OCI-LY1 (cell line): ENCODE data around the gene MAN1A2.

Experiments used
- H2AFZ ChIP-seq: fragments of 200-600 bp; sonication (generic), shearing (Covaris generic); 2 replicates; pipeline ENCODE4 v1.6.0; 2014; ENCODE audit warnings: antibody characterized with exemption, mild to moderate bottlenecking, low read length
- H3F3A ChIP-seq: fragments of 200-600 bp; sonication (generic), shearing (Covaris generic); 2 replicates; pipeline ENCODE4 v1.6.0; 2014; ENCODE audit warnings: mild to moderate bottlenecking, antibody characterized with exemption, low read length, moderate library complexity; ENCODE audit not compliant: insufficient read depth
- H3K27ac ChIP-seq: fragments of 200-600 bp; sonication (generic); 2 replicates; pipeline ENCODE4 v1.5.1; 2014; ENCODE audit warnings: low read length, mixed run types, mild to moderate bottlenecking, low read depth; ENCODE audit not compliant: poor library complexity, severe bottlenecking
- H3K27me3 ChIP-seq: fragments of 200-600 bp; sonication (generic); 2 replicates; pipeline ENCODE4 v1.6.0; 2014; ENCODE audit warnings: antibody characterized with exemption, mild to moderate bottlenecking, low read length, moderate library complexity; ENCODE audit not compliant: insufficient read depth
- H3K36me3 ChIP-seq: fragments of 200-600 bp; sonication (generic); 2 replicates; pipeline ENCODE4 v1.6.1; 2014; ENCODE audit warnings: mild to moderate bottlenecking, antibody characterized with exemption, low read length, moderate library complexity, mixed read lengths; ENCODE audit not compliant: insufficient read depth
- H3K4me1 ChIP-seq: fragments of 200-600 bp; sonication (generic); 2 replicates; pipeline ENCODE4 v1.5.1; 2014; ENCODE audit warnings: mild to moderate bottlenecking, low read length, moderate library complexity; ENCODE audit not compliant: insufficient read depth, severe bottlenecking
- H3K4me2 ChIP-seq: fragments of 200-600 bp; sonication (generic), shearing (Covaris generic); 2 replicates; pipeline ENCODE4 v1.6.1; 2014; ENCODE audit warnings: low read length
- H3K4me3 ChIP-seq: fragments of 200-600 bp; sonication (generic); 2 replicates; pipeline ENCODE4 v1.5.1; 2014; ENCODE audit warnings: low read length, low read depth, mild to moderate bottlenecking, mixed read lengths; ENCODE audit not compliant: poor library complexity, severe bottlenecking
- H3K79me2 ChIP-seq: fragments of 200-600 bp; shearing (Covaris generic); 2 replicates; pipeline ENCODE4 v1.6.1; 2016; ENCODE audit warnings: mixed run types, low read length, mixed read lengths; ENCODE audit not compliant: insufficient read depth
- H3K9ac ChIP-seq: fragments of 200-600 bp; sonication (generic), shearing (Covaris generic); 2 replicates; pipeline ENCODE4 v1.6.1; 2014; ENCODE audit warnings: mild to moderate bottlenecking, low read length, mixed read lengths
- H3K9me2 ChIP-seq: fragments of 200-600 bp; sonication (generic), shearing (Covaris generic); 2 replicates; pipeline ENCODE4 v1.6.1; 2014; ENCODE audit warnings: low read depth, mild to moderate bottlenecking, low read length, mixed read lengths
- H3K9me3 ChIP-seq: fragments of 200-600 bp; shearing (Covaris generic); 2 replicates; pipeline ENCODE4 v1.6.1; 2014; ENCODE audit warnings: low read length, mixed read lengths
- H4K20me1 ChIP-seq: fragments of 200-600 bp; sonication (generic), shearing (Covaris generic); 2 replicates; pipeline ENCODE4 v1.6.0; 2016; ENCODE audit warnings: mild to moderate bottlenecking, low read length; ENCODE audit not compliant: insufficient read depth
- EZH2 ChIP-seq: fragments of 200-600 bp; sonication (generic), shearing (Covaris generic); IDR thresholded peaks from 2 replicates; pipeline ENCODE4 v1.8.0; 2017; ENCODE audit warnings: borderline replicate concordance, mixed run types, mild to moderate bottlenecking, antibody characterized with exemption, low read length, moderate library complexity, mixed read lengths
- TF ChIP-seq, protein P1 (sequence below): fragments of 200-600 bp; sonication (generic), shearing (Covaris generic); IDR thresholded peaks from 2 replicates; pipeline ENCODE4 v1.5.1; 2017; ENCODE audit warnings: mild to moderate bottlenecking, antibody characterized with exemption, low read length, moderate library complexity, mixed read lengths

MAN1A2 gene

DNA sequence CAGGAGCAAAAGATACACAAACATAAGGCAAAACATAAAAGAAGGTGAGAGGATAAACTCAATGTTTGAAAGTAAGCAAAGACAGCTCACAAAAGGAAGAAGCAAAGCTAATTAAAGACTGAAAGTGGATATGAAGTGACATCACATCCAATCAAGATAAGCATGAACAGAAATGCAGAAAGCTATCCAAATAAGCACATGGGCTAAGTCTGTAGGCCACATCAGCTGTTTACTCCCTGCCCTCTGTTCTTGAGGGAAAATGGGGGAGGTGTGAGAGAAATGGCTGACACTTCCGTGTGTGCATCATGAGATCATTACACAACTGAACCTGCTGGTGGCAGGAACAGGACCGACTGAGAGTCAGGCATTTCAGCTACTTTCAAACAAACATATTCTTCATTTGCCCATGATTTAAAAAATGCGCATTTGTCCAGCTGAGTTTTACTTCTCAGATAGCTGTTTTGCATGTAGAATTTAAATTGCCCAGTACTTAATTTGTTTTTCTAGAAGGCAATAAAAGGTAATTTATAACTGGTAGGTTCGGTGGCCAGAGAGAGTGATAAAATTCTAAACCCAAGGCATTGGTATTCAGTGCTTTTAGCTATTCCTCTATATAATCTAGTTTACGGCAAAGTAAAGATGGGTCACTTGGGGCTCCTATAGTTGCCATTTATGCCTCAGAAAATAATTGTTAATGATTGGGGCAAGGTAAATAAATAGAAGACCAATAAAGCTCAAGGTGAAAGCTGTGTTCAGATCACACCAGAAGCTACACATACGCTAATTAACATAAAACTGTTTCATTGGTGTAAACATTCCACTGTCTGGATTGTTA lies 27.2 kb upstream of the MAN1A2 start:
- Histone ChIP-seq H3K9me2 (no peaks in the 10 kb centered on the region), H3K79me2 (no peaks in the 10 kb centered on the region), H3K4me1 (peaks cover 6% of the 10 kb centered on the region), H3K27me3 (no peaks in the 10 kb centered on the region), H2AFZ (no peak overlapping the region), H3K4me3 (no peak overlapping the region), H3K36me3 (no peaks in the 10 kb centered on the region), H3K4me2 (no peak overlapping the region), H3K9ac (no peak overlapping the region), H3F3A (no peaks in the 10 kb centered on the region), H3K9me3 (no peaks in the 10 kb centered on the region), H3K27ac (no peak overlapping the region), H4K20me1 (no peaks in the 10 kb centered on the region)
- no peak for TF ChIP-seq EZH2
- TF ChIP-seq, protein P1, sequence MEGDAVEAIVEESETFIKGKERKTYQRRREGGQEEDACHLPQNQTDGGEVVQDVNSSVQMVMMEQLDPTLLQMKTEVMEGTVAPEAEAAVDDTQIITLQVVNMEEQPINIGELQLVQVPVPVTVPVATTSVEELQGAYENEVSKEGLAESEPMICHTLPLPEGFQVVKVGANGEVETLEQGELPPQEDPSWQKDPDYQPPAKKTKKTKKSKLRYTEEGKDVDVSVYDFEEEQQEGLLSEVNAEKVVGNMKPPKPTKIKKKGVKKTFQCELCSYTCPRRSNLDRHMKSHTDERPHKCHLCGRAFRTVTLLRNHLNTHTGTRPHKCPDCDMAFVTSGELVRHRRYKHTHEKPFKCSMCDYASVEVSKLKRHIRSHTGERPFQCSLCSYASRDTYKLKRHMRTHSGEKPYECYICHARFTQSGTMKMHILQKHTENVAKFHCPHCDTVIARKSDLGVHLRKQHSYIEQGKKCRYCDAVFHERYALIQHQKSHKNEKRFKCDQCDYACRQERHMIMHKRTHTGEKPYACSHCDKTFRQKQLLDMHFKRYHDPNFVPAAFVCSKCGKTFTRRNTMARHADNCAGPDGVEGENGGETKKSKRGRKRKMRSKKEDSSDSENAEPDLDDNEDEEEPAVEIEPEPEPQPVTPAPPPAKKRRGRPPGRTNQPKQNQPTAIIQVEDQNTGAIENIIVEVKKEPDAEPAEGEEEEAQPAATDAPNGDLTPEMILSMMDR: no peak

DNA sequence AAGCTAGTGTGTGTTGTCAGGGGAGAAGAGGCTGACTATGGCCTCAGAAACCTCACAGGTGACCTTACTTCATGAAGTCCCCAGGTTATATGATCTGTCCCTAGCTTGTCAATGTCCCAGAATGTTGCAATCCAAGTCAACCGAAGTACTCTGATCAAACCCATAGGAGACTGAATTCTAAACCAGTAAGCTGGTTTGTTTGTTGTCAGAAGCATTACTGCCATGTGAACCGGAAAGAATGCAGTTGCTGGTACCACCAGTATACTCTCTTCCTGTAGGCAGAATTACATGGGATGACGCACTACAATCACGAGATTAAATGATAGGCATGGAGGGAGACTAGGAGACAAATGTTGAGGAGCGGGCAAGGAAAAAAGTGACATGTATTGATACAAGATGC lies 26.1 kb upstream of the MAN1A2 start:
- H3K9me2 ChIP-seq: no peaks in the 10 kb centered on the region
- no peaks in the 10 kb centered on the region for H3F3A ChIP-seq
- H3K36me3 ChIP-seq: no peaks in the 10 kb centered on the region
- no peaks in the 10 kb centered on the region for H3K27me3 ChIP-seq
- no peaks in the 10 kb centered on the region for H3K9me3 ChIP-seq
- H3K27ac ChIP-seq: no peak overlapping the region
- peaks cover 6% of the 10 kb centered on the region for H3K4me1 ChIP-seq
- no peak overlapping the region for H3K4me2 ChIP-seq
- H3K4me3 ChIP-seq: no peak overlapping the region
- H2AFZ ChIP-seq: no peak overlapping the region
- H3K79me2 ChIP-seq: no peaks in the 10 kb centered on the region
- no peak overlapping the region for H3K9ac ChIP-seq
- TF ChIP-seq, protein P1: no peak
- TF ChIP-seq EZH2: no peak
- no peaks in the 10 kb centered on the region for H4K20me1 ChIP-seq

DNA sequence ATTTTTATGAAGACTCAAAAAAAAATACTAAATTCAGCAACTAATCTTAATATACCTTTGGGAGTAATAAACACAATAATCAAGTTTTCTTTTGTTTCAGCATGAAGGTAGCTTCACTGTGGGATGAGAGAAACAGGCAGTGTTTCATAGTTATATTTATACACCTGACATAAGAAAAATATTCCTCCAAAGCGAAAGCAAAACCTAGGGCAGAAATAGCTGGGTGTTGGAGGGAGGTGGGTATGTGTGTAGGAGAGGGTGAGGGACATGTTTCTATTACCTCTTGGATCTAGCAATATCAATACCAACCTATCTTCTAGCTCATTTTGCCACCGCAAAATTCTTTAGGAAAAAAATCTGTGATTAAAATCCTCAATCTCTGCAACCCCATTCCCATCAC lies 24.9 kb upstream of the MAN1A2 start:
- Histone ChIP-seq H3K4me3 (no peak overlapping the region), H3K79me2 (no peaks in the 10 kb centered on the region), H3F3A (no peaks in the 10 kb centered on the region), H2AFZ (no peak overlapping the region), H3K9me2 (no peaks in the 10 kb centered on the region), H3K9ac (no peak overlapping the region), H3K9me3 (no peaks in the 10 kb centered on the region), H3K27me3 (no peaks in the 10 kb centered on the region), H3K36me3 (no peaks in the 10 kb centered on the region), H3K4me1 (peaks cover 6% of the 10 kb centered on the region), H3K4me2 (no peak overlapping the region), H3K27ac (no peak overlapping the region), H4K20me1 (no peaks in the 10 kb centered on the region)
- no peak for TF ChIP-seq EZH2
- TF ChIP-seq, protein P1: no peak
